IPS-NIHi7 (cell line): ENCODE data around the gene CCDC13.
A peak's percentile ranks its signal among the peaks of the same experiment; 100 is the strongest.
"Not testable (repeated sequence)": the region's sequence is repeated elsewhere in the genome, so short reads cannot be mapped to it uniquely, and the experiment has no call there.

Experiments
- DNase-seq: peaks from one replicate; pipeline ENCODE4 v3.0.0; 2012; ENCODE audit warnings: mixed read lengths; ENCODE audit errors: extremely low spot score

Gene CCDC13, protein sequence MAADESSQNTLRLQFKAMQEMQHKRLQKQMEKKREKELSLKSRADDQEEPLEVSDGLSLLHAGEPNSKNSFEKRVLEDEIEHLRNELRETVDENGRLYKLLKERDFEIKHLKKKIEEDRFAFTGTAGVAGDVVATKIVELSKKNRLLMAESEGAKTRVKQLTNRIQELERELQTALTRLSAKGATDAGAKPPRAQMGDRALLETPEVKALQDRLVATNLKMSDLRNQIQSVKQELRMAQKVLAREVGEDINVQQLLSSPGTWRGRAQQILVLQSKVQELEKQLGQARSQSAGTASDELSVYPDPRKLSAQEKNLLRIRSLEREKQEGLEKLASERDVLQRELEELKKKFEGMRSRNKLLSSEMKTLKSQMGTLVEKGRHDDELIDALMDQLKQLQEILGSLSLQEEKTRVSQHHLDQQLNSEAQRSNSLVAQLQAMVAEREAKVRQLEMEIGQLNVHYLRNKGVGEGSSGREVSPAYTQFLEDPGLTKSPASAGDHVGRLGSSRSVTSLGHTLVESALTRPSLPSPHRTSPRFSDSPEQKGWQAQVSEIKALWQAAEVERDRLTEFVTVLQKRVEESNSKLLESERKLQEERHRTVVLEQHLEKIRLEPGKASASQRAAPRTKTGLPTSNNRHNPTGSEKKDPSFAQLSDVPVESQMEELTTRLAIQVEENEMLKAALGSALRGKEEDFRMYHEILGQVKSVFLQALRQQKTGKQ

DNA sequence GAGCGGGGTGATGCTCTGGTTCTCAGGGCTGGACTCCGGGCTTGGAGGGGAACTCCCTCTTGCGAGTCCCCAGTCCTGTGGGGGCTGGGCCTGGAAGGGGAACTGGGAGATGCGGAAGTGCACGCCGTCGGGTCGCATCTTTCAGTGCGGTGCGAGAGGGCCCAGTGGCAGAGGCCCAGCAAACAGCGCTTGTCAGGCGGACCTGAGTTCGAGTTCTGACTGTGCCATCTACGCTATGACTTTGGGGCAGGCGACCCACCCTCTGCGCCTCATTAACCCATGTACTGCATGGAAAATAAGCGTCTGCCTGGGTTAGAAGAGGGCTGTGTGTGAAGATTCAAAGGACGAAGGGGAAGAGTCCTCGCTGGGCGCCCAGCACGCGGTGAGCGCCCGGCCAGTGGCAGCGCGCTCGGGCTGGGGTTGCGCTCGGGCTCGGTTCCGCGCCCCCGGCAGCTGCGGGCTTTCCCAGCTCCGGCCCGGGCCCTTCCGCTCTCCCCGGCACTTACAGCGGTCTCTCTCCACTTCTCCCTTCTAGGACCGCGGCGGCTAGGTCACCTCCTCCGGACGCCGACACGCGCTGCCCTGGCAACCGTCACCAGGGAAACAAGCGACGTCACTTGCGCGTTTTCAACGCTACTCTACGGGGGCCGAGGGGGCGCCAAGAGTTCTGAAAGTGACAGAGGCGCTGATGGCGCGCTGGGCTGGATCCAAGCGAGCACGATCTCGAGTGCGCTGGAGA lies at the start of gene CCDC13:
TSS of gene CCDC13 (minus strand) at position 584 of the 739 bp plus-strand sequence. CDS start 14,908 bp downstream, outside the sequence.
- peak; percentile 93 for DNase-seq

DNA sequence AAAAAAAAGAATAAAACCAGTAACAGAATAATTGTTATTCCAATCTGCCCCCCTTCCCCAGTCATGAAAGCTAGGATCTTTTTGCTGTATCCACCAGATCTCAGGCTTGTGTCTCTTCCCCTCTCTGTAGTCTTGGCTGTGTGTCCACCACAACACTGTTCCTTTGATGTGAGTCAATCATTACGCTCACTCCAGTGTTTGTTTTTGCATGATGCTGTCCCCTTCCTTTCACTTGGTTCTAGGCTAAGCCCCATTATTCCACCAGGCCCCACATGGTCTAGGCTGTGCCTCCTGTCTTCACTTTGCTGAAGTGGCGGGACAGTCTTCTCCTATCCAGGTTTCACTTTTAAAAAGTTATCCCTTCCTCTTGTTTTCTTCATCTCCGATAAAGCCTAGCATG lies 49.8 kb upstream of the CCDC13 start:
- DNase-seq: no peak

DNA sequence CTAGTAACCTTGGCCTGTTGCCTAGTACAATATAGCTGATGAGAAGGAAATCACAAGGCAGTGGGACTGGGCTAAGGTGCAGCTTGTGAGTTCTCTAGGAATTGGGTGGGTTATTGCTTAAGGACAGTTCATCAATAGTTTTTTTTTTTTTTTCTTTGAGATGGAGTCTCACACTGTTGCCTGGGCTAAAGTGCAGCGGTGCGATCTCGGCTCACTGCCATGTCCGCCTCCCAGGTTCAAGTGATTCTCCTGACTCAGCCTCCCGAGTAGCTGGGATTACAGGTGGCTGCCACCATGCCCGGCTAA lies 47.6 kb upstream of the CCDC13 start:
- DNase-seq: no peak

DNA sequence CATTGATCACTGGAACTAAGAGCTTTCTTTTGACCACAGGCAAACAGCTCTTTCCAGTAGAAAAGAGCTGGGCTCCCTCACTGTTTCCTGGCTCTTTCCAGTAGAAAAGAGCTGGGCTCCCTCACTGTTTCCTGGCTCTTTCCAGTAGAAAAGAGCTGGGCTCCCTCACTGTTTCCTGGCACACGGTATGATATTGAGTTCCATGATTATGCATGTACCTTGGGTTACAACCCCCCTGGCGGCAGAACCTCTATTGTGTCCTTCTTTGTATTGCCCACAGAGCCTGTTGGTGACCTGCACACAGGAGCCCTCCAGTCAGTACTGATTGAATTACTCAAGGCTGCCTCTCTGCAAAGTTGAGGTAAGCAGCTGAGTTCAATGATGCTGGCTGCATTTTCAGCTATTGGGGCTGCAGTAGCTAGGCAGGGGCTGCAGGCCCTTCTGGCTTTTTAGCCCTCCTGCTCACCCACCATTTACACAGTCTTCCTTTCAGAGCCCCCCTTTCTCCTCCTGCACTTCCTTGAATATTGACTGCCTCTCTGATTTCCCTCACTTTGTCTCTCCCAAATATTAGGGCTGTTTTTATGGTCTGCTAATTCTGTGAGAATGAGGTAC lies 46.4 kb upstream of the CCDC13 start:
- DNase-seq: peak; percentile 20

DNA sequence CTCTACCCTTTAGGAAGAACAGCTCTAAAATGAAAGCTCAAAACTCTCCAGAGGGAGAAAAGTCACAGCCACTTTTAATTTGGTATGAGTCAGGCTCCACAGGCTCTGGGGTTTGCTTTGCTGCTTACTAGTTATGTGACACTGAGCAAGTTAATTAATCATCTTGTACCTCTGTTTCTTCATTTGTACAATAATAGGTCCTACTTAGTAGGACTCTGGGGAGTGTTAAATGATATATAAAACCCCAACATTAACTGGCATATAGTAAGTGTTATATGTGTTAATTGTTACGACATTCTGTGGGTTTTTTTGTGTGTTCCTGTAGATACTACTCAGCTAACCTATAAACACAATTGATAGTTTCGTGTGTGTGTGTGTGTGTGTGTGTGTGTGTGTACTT lies 42.8 kb upstream of the CCDC13 start:
- DNase-seq: no peak

DNA sequence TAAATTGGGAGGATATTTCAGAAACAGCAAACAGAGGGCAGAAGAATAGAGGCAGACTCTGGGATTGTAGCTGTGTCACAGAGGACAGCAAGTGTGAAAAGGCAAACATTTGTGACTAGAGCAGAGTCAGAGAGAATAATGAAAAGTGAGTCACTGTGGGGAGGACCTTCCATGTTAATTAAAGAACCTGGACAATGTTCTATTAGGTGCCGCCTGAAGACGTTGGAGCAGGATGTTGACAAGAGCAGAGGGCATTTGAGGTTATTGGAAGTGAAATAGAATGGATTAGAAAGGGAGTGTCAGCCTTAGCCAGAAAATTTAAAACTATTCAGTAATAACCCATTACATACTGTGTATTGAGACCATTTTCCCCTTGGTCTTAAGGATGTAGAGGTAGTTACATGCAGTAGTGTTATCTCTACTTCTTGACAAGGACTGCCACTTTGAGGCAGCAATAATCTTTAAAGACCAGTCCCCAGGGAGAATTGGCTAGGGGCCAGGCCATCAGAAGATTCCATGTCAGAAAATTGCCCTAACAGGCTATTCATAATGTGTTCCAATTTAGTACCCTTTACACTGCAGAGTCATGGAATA lies 42.0 kb upstream of the CCDC13 start:
- no peak for DNase-seq

DNA sequence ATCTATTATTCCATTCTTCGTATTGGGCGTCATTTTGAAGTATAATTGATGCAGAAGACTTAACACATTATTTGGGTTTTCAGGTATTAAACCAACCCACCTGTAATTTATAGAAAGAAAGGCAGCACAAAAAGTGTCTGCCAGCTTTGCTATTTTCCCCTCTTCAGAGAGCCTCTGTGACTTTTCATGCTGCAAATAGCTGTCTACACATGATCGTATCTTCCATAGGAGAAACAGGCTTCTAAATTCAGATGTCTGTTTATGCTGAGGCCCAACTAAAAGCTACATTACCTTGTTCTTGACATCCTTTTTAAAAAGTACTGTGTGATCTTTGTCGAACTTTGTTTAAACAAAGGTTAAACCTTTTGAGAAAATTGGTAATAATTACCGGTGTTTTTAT lies 41.2 kb upstream of the CCDC13 start:
- no peak for DNase-seq

DNA sequence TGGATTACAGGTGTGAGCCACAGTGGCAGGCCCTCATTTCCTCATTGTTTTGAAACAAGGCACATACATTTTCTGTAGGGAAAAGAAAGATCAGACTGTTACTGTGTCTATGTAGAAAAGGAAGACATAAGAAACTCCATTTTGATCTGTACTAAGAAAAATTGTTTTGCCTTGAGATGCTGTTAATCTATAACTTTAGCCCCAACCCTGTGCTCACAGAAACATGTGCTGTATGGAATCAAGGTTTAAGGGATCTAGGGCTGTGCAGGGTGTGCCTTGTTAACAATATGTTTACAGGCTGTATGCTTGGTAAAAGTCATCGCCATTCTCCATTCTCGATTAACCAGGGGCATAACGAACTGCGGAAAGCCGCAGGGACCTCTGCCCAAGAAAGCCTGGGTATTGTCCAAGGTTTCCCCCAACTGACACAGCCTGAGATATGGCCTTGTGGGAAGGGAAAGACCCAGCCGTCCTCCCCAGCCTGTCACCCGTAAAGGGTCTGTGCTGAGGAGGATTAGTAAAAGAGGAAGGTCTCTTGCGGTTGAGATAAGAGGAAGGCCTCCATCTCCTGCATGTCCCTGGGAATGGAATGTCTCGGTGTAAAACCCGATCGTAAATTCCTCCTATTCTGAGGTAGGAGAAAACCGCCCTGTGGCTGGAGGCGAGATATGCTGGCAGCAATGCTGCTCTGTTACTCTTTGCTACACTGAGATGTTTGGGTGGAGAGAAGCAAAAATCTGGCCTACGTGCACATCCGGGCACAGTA lies 38.2 kb upstream of the CCDC13 start:
- not testable (repeated sequence) for DNase-seq

DNA sequence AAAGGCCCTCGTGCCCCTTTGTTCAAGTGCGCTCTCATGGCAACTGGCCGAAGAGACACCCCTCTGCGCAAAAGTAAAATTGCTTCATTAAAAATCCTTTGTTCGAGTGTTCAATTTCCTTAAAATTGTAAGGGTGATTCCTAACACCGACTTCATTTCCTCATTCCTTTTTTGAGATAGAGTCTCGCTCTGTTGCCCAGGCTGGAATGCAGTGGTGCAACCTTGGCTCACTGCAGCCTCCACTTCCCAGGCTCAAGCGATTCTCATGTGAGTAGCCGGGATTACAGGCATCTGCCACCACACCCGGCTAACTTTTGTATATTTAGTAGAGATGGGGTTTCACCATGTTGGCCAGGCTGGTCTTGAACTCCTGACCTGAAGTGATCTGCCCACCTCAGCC lies 37.7 kb upstream of the CCDC13 start:
- not testable (repeated sequence) for DNase-seq

DNA sequence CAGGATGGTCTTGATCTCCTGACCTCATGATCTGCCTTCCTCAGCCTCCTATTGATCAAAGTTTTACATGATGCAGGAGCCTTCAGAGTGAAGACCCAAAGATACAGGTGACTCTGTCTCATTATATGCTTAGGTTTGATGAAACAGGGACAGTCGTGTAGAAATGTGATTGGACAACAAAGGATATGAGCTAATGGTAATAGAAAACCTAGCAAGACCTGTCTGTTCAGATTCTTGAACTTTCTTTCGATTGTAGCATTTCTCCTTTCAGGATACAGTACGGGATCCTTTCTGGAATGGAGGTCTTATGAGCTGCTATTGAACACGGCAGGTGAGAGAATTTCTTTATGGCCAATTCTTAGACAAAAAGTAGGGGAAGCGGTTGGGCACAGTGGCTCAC lies 36.1 kb upstream of the CCDC13 start, which contains the start of gene ACKR2:
TSS of gene ACKR2 (plus strand) at position 244 of the 400 bp plus-strand sequence. CDS start 55,058 bp downstream, outside the sequence.
- DNase-seq: no peak

DNA sequence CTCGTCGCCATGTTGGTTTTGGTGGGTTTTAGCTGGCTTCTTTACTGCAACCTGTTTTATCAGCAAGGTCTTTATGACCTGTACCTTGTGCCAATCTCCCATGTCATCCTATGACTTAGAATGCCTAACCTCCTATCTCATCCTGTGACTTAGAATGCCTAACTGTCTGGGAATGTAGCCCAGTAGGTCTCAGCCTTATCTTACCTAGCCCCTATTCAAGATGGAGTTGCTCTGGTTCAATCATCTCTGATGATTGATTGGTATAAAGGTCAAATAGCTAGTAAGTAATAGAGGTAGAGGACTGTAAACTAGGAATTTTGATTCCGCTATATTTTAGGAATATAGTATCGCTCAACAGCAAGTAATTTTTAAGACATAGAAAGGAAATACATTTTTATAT lies 34.9 kb upstream of the CCDC13 start:
- DNase-seq: no peak

DNA sequence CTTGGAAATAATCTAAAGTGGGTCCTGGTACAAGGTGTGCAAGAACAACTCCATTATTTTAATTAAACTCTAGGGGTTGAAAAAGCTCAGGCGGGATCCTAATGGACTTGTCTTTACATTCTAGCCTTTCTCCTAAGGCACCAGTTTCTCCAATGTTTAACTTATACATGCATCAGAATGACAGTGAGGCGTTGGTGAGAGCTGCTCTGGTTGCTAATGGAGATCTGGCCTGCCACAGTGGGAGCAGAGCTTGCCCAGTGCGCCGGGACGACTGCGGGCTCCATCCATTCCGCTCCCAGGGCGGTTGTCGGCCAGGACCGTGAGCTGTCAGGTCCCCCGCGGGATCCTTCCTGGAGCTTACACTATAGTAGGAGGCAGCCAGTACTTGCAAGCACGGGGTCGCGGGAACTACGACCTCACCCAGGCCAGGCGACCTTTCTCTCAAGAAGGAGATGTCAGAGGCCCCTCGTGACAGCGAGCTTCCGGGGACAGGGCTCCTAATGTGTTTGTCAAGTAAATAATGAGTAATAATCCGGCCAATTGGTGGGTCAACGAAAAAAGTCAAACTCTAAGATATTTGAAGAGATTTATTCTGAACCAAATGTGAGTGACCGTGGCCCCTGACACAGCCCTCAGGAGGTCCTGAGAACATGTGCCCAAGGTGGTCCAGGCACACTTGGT lies 32.2 kb upstream of the CCDC13 start:
- peak; percentile 54 for DNase-seq

DNA sequence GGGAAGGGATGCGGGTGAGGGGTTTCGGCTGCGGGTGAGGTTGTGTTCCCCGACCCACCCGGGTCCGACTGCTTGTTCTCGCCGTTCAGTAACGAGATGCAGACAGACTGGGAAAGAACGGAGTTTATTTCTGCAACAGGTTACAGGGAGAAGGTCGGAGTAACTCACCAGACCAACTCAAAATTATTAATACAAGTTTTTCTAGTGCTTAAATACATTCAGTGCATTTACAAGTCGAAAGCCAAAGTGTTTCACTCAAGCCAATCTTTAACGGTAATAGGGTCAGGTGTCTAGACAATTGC lies 31.7 kb upstream of the CCDC13 start:
- DNase-seq: no peak

DNA sequence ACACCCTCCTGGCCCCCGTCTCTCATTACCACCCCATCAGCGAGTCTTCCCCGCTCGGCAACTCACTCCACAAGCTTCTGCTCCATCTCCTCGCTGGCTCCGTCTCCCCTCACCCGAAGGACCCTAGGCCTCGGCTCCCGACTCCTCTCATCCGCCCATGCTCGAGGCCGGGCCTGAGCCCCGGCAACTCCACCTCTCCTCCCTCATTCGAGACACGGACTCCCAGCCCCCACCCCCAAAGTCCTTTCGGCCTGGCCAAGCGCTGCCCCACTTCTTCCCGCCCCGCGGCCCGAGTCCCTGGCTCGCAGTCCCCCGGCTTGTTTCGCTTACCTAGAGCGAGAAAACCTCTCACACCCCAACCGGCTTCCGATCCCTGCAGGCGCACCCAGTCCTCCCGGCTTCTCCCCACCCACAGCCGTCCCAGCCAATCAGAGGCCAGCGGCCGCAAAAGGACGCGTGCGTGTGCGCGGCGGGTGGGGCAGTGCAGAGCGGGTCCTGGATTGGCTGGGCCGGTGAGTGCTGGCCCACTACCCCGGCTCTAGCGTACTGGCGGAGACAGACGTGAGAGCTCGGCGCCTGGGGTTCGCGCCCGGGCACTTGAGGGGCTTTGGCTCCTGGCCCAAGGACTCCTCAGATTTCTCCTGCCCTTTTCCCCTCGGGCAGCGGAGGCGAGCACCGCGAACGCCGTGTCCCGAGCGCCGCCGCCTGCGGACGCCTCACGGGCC lies 31.2 kb upstream of the CCDC13 start, which contains the start of gene HIGD1A:
TSS of gene HIGD1A (minus strand) at position 385 of the 725 bp plus-strand sequence. CDS start 10,237 bp downstream, outside the sequence.
- DNase-seq: peak; percentile 98

DNA sequence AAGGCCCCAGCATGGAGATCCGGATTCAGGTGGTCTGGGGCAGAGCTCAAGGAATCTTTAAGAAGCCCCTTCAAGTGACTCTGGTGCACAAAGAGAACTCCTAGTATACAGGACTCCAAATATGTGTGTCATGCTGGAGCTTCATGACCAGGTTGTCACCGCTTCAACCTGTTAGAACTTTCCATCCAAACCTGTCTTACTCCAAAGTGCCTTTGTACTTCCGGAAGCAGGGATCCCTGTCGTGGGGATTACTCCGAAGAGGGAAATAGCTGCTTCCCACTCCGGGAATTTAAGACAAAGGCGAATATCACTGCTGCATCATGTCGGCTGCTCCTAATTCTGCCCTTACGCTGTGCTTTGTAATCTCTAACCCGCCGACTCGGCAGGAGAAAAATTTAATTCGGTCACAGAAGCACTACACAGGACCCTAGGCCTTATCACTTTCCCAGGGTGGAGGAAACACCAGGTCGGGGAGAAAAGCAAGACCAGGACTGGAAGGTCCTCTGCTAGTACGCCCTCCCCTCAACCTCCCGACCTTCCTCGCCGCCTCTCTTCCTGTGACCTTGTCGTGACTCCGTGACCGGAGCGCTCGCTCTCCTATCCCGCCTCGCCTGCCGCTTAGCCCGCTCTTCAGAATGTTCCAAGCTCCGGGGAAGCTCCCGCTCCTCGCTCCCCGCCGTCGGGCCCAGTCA lies 30.5 kb upstream of the CCDC13 start:
- peak; percentile 31 for DNase-seq

DNA sequence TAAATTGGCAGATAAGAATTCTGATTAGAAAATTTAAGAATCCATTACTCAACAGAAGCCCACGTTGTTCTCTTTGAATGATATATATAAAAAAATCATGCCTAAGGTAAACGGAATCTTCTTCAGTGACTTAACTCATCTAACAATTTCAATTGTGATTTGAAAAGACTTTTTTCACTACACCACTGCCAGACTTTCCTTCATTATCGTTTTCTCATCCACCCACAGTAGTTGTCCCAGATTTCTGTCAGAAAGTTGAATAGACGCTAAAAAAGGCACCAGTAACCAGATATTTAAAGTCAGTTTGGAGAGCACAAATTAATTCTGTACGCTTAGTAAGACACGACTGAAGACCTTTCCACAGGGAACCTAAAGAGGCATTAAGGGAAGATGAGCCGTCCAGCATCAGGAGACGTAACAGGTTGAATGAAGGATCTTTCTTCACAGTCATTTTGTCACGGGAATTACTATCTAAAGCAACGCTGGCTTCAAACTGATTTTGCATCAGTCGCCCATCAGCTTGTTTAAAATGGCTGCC lies 29.9 kb upstream of the CCDC13 start:
- DNase-seq: peak; percentile 13

DNA sequence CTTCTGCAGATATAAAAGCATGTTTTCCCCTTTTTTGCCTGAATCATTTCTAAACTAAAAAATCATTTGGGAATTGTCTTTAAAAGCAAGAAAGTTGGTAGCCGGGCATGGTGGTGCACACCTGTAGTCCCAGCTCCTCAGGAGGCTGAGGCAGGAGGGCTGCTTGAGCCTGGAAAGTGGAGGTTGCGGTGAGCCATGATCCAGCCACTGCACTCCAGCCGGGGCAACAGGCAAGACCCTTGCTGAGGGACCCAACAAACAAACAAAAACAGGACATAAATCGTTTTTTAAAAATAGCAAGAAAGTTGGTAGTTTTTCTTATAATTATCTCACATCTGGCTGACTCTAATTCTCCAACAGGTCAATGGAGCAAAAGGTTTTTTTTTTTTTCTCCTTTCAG lies 28.7 kb upstream of the CCDC13 start:
- no peak for DNase-seq

DNA sequence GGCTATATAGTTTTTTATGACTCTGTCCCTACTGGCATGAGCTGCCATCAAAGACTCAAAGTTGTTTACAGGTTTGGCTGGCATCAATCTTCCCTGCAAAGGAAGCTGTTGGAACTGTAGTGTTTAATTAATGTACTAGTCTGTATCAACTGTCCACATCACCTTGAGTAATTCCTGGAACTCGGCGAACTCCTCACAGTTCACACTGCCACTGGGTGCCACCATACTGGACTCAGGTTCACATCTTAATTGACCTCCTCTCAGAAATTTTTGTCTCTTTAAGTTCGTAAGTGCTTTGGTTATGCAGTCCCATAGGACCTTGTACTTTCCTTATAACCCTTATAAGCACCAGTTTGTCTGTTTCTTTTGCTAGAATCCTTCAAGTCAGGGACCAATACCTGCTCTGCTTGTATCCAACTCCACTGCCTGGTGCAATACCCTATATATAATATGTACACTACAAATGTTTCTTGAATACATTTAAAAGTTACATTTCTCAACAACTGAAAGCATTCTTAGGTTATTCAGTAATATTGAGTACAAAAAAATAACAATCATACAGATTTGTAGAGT lies 28.1 kb upstream of the CCDC13 start:
- no peak for DNase-seq
